Activated CD4-positive, alpha-beta memory T cell treated with anti-CD3 and anti-CD28 coated beads, Interleukin-2, amount 10 ng/mL, durations not matched to agents 7 days and 5 days (primary cell): ENCODE results near the gene EIF4G2. TPM values are rescaled to one million over a fixed set of nuclear protein-coding genes. Genes with fewer than 3 reads are reported as not detected.
"Not testable (repeated sequence)": the region's sequence is repeated elsewhere in the genome, so short reads cannot be mapped to it uniquely, and the experiment has no call there.

Source experiments
- CTCF ChIA-PET: fragments of 350-600 bp; sonication (Branson Sonifier 250); formaldehyde crosslinking; loops from one replicate; lab custom pipeline; 2021; ENCODE audit warnings: antibody characterized with exemption, inconsistent platforms; lab: Charles Lee
- POLR2A ChIA-PET: fragments of 350-600 bp; sonication (Branson Sonifier 250); formaldehyde crosslinking; loops from one replicate; lab custom pipeline; 2021; ENCODE audit warnings: antibody characterized with exemption; lab: Charles Lee
- DNase-seq: peaks from one replicate; pipeline ENCODE4 v3.0.0-alpha.2; 2020
- H3K27ac Mint-ChIP-seq: one replicate; pipeline ENCODE4 v1.8.0; 2021; ENCODE audit warnings: mild to moderate bottlenecking, mixed read lengths
- H3K27me3 Mint-ChIP-seq: one replicate; pipeline ENCODE4 v1.8.0; 2021; ENCODE audit warnings: mixed read lengths
- H3K36me3 Mint-ChIP-seq: one replicate; pipeline ENCODE4 v1.8.0; 2021; ENCODE audit warnings: low read depth, mixed read lengths
- H3K4me1 Mint-ChIP-seq: one replicate; pipeline ENCODE4 v1.8.0; 2021; ENCODE audit warnings: mixed read lengths
- H3K4me3 Mint-ChIP-seq: one replicate; pipeline ENCODE4 v1.8.0; 2021; ENCODE audit warnings: mild to moderate bottlenecking, mixed read lengths
- H3K9me3 Mint-ChIP-seq: one replicate; pipeline ENCODE4 v1.8.0; 2021; ENCODE audit warnings: mixed read lengths
- total RNA-seq, 2 experiments: library from RNA; stranded (reverse); gene quantifications; one replicate each; pipeline ENCODE4 v1.2.3, GENCODE V29; 2021

Gene EIF4G2
- total RNA-seq, 2 experiments from 2014 or later: 548 to 594 TPM

GRCh38 chr11:10838881-10839280, 30.2 kb upstream of the EIF4G2 start:
- H3K4me1 Mint-ChIP-seq: no peaks in the 10 kb centered on the region
- no peak overlapping the region for H3K27ac Mint-ChIP-seq
- no peaks in the 10 kb centered on the region for H3K27me3 Mint-ChIP-seq
- ChIA-PET POLR2A (interaction anchor here (1.2 to 4.6 kb wide), 2 partner anchors 18 to 29 kb away, joined by 4 to 24 read pairs; partner anchors contain the start of gene EIF4G2), CTCF (interaction anchor here (1.8 kb wide), 1 partner anchor 183 kb away, joined by 4 read pairs; no protein-coding TSS in a partner anchor)
- no peaks in the 10 kb centered on the region for H3K36me3 Mint-ChIP-seq
- DNase-seq: no peak
- peaks cover 3% of the 10 kb centered on the region for H3K9me3 Mint-ChIP-seq
- H3K4me3 Mint-ChIP-seq: no peak overlapping the region

GRCh38 chr11:10838083-10838482, 29.4 kb upstream of the EIF4G2 start:
- CTCF ChIA-PET: interaction anchor here (1.4 to 1.8 kb wide), 2 partner anchors 40 to 183 kb away, joined by 4 to 5 read pairs; no protein-coding TSS in a partner anchor
- DNase-seq: no peak
- H3K27me3 Mint-ChIP-seq: no peaks in the 10 kb centered on the region
- POLR2A ChIA-PET: interaction anchor here (1.1 to 4.6 kb wide), 2 partner anchors 10 to 29 kb away, joined by 3 to 24 read pairs; partner anchors contain the start of gene EIF4G2
- peaks cover 3% of the 10 kb centered on the region for H3K9me3 Mint-ChIP-seq
- H3K36me3 Mint-ChIP-seq: no peaks in the 10 kb centered on the region
- no peaks in the 10 kb centered on the region for H3K4me1 Mint-ChIP-seq
- H3K27ac Mint-ChIP-seq: no peak overlapping the region
- no peak overlapping the region for H3K4me3 Mint-ChIP-seq

- H3K27ac Mint-ChIP-seq, H3K4me3 Mint-ChIP-seq, H3K27me3 Mint-ChIP-seq, H3K4me1 Mint-ChIP-seq, H3K36me3 Mint-ChIP-seq, H3K9me3 Mint-ChIP-seq, DNase-seq: not testable (repeated sequence)
- ChIA-PET CTCF (interaction anchor here (0.7 kb wide), 1 partner anchor 598 kb away, joined by 3 read pairs; no protein-coding TSS in a partner anchor), POLR2A (interaction anchor here (1.0 kb wide), 1 partner anchor 21 kb away, joined by 3 read pairs; the partner anchor contains the start of gene ZBED5)
Measured at GRCh38 chr11:10836884-10837283, 28.2 kb upstream of the EIF4G2 start.

GRCh38 chr11:10829139-10829538, 20.4 kb upstream of the EIF4G2 start:
- H3K4me3 Mint-ChIP-seq: no peak overlapping the region
- no peak overlapping the region for H3K27ac Mint-ChIP-seq
- H3K9me3 Mint-ChIP-seq: no peaks in the 10 kb centered on the region
- H3K4me1 Mint-ChIP-seq: no peaks in the 10 kb centered on the region
- no peaks in the 10 kb centered on the region for H3K27me3 Mint-ChIP-seq
- no peak for DNase-seq
- H3K36me3 Mint-ChIP-seq: peaks cover 2% of the 10 kb centered on the region
- POLR2A ChIA-PET: no interaction called here
- CTCF ChIA-PET: no interaction called here

GRCh38 chr11:10828402-10828801, 19.7 kb upstream of the EIF4G2 start:
- Mint-ChIP-seq H3K27ac (no peak overlapping the region), H3K9me3 (no peaks in the 10 kb centered on the region), H3K36me3 (peaks cover 2% of the 10 kb centered on the region), H3K4me3 (no peak overlapping the region), H3K27me3 (no peaks in the 10 kb centered on the region), H3K4me1 (no peaks in the 10 kb centered on the region)
- CTCF ChIA-PET: no interaction called here
- no peak for DNase-seq
- POLR2A ChIA-PET: interaction anchor here (0.6 kb wide), 1 partner anchor 382 kb away, joined by 3 read pairs; no protein-coding TSS in a partner anchor

- H3K4me3 Mint-ChIP-seq: no peak overlapping the region
- no peaks in the 10 kb centered on the region for H3K27me3 Mint-ChIP-seq
- H3K4me1 Mint-ChIP-seq: peaks cover 2% of the 10 kb centered on the region
- DNase-seq: no peak
- peaks cover 5% of the 10 kb centered on the region for H3K36me3 Mint-ChIP-seq
- no peak overlapping the region for H3K27ac Mint-ChIP-seq
- ChIA-PET CTCF (interaction anchor here (0.8 kb wide), 1 partner anchor 54 kb away, joined by 3 read pairs; no protein-coding TSS in a partner anchor), POLR2A (interaction anchor here (3.6 kb wide), 1 partner anchor 16 kb away, joined by 18 read pairs; the partner anchor contains the start of gene EIF4G2)
- no peaks in the 10 kb centered on the region for H3K9me3 Mint-ChIP-seq
Measured at GRCh38 chr11:10824888-10825287, 16.2 kb upstream of the EIF4G2 start.

- H3K27ac Mint-ChIP-seq: no peak overlapping the region
Measured at GRCh38 chr11:10823152-10823579, 14.4 kb upstream of the EIF4G2 start.

GRCh38 chr11:10822491-10822890, 13.8 kb upstream of the EIF4G2 start:
- H3K27ac Mint-ChIP-seq, H3K36me3 Mint-ChIP-seq, POLR2A ChIA-PET, H3K27me3 Mint-ChIP-seq, DNase-seq, H3K4me1 Mint-ChIP-seq, H3K4me3 Mint-ChIP-seq, CTCF ChIA-PET, H3K9me3 Mint-ChIP-seq: not testable (repeated sequence)

More at GRCh38 chr11:10823152-10823579, 14.4 kb upstream of the EIF4G2 start:
- Mint-ChIP-seq H3K9me3 (no peaks in the 10 kb centered on the region), H3K4me3 (no peak overlapping the region), H3K36me3 (peaks cover 5% of the 10 kb centered on the region), H3K27me3 (no peaks in the 10 kb centered on the region), H3K4me1 (peaks cover 2% of the 10 kb centered on the region)
- ChIA-PET POLR2A (no interaction called here), CTCF (no interaction called here)
- no peak for DNase-seq

GRCh38 chr11:10818594-10818993, 9.9 kb upstream of the EIF4G2 start:
- DNase-seq: no peak
- Mint-ChIP-seq H3K9me3 (no peaks in the 10 kb centered on the region), H3K4me3 (no peak overlapping the region), H3K36me3 (peaks cover 3% of the 10 kb centered on the region), H3K27ac (no peak overlapping the region), H3K27me3 (peaks cover 11% of the 10 kb centered on the region), H3K4me1 (peaks cover 8% of the 10 kb centered on the region)
- CTCF ChIA-PET: no interaction called here
- POLR2A ChIA-PET: interaction anchor here (2.9 kb wide), 1 partner anchor 10 kb away, joined by 12 read pairs; the partner anchor contains the start of gene EIF4G2

GRCh38 chr11:10813945-10814344, 5.2 kb upstream of the EIF4G2 start:
- Mint-ChIP-seq H3K27me3 (peaks cover 13% of the 10 kb centered on the region), H3K36me3 (no peaks in the 10 kb centered on the region), H3K4me1 (peaks cover 17% of the 10 kb centered on the region), H3K4me3 (no peak overlapping the region), H3K27ac (no peak overlapping the region), H3K9me3 (no peaks in the 10 kb centered on the region)
- ChIA-PET POLR2A (interaction anchor here (1.7 to 2.5 kb wide), 2 partner anchors 9 to 44 kb away, joined by 4 to 8 read pairs; partner anchors contain the start of gene ZBED5), CTCF (interaction anchor here (0.6 kb wide), 1 partner anchor 56 kb away, joined by 3 read pairs; no protein-coding TSS in a partner anchor)
- DNase-seq: no peak

- POLR2A ChIA-PET: interaction anchor here (0.6 to 10.3 kb wide), 41 partner anchors 9 to 1846 kb away, joined by 3 to 379 read pairs (median 6); partner anchors contain the start of genes AMPD3, CTR9, RNF141 and TMEM9B
- peak; percentile 52 for DNase-seq
- CTCF ChIA-PET: interaction anchor here (0.8 to 6.7 kb wide), 16 partner anchors 8 to 1198 kb away, joined by 3 to 57 read pairs (median 4); partner anchors contain the start of genes CTR9, RNF141 and ZBED5
- Mint-ChIP-seq H3K36me3 (peaks cover 37% of the 10 kb centered on the region), H3K4me3 (peak overlapping the region; percentile 94), H3K9me3 (no peaks in the 10 kb centered on the region), H3K27me3 (peaks cover 2% of the 10 kb centered on the region), H3K4me1 (peaks cover 44% of the 10 kb centered on the region), H3K27ac (peak overlapping the region; percentile 98)
Measured at GRCh38 chr11:10809373-10810160, 841 bp upstream of the EIF4G2 start.

- Mint-ChIP-seq H3K9me3 (no peaks in the 10 kb centered on the region), H3K27ac (peak overlapping the region; percentile 98), H3K27me3 (peaks cover 2% of the 10 kb centered on the region), H3K4me1 (peaks cover 50% of the 10 kb centered on the region), H3K4me3 (peak overlapping the region; percentile 94), H3K36me3 (peaks cover 51% of the 10 kb centered on the region)
- CTCF ChIA-PET: interaction anchor here (1.4 to 6.7 kb wide), 4 partner anchors 9 to 57 kb away, joined by 8 to 57 read pairs (median 18); partner anchors contain the start of genes CTR9 and ZBED5
- POLR2A ChIA-PET: interaction anchor here (0.7 to 10.3 kb wide), 27 partner anchors 10 to 1558 kb away, joined by 3 to 379 read pairs (median 9); partner anchors contain the start of genes AMPD3, CTR9, RNF141 and USP47
- no peak for DNase-seq
Measured at GRCh38 chr11:10808235-10808552, 532 bp downstream of the EIF4G2 start.
